Loucy (cell line): Measurements from ENCODE around the gene CD101.

Experiments
- CTCF ChIP-seq: fragments of 200-600 bp; sonication (generic); conservative IDR thresholded peaks from 2 replicates; pipeline ENCODE4 v1.5.1; 2014; ENCODE audit warnings: mild to moderate bottlenecking, antibody characterized with exemption, low read length
- EZH2phosphoT487 ChIP-seq: fragments of 200-600 bp; IDR thresholded peaks from 2 replicates; pipeline ENCODE4 v1.6.1; 2018; ENCODE audit warnings: antibody characterized with exemption, mild to moderate bottlenecking, moderate library complexity, borderline replicate concordance

DNA sequence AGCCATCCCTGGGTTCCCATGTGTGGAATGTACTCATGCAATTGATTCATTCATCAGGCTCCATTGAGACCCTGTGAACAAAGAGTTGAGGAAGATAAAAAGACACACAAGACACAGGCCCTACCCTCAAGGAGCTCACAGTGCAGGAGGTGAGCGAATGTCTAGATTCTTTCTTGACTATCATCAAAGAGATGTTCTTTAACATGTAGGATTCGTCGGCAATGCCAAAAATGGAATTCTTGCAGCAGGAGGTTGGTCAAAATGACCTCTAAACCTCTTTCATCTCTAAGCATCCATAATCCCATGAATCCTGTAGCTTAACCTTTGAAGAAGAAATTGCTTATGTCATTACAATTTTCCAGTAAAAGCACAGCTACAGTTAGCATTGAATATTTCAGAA lies 30.7 kb downstream of the CD101 start:
- TF ChIP-seq CTCF (no peak), EZH2phosphoT487 (no peak)
